K562 (cell line): ENCODE measurements around the gene LRRC7. TPM values are rescaled to one million over a fixed set of nuclear protein-coding genes. Genes with fewer than 3 reads are reported as not detected.

Experiments
- CEBPB ChIP-seq: fragments of 450-650 bp; IDR thresholded peaks from 2 replicates; pipeline ENCODE4 v1.6.1; 2016; ENCODE audit warnings: missing genetic modification characterization, missing compliant biosample characterization
- ETV1 ChIP-seq: fragments of 450-650 bp; conservative IDR thresholded peaks from 2 replicates; pipeline ENCODE4 v1.6.1; 2016; ENCODE audit warnings: missing genetic modification characterization, control low read depth, low read depth, missing compliant biosample characterization
- EWSR1 ChIP-seq: fragments of 450-650 bp; IDR thresholded peaks from 2 replicates; pipeline ENCODE4 v1.6.1; 2018; ENCODE audit warnings: borderline replicate concordance, mild to moderate bottlenecking, low read depth, moderate library complexity; ENCODE audit not compliant: partially characterized antibody
- FOSL1 ChIP-seq: fragments of 200-800 bp; sonication (Bioruptor generic); conservative IDR thresholded peaks from 2 replicates; pipeline ENCODE4 v1.6.1; 2016; ENCODE audit warnings: missing genetic modification characterization, missing compliant biosample characterization
- MAFK ChIP-seq: IDR thresholded peaks from 2 replicates; pipeline ENCODE4 v1.6.1; 2011; ENCODE audit warnings: low read length, improper control_type of control experiment
- MED1 ChIP-seq: sonication (generic); formaldehyde crosslinking; IDR thresholded peaks from 2 replicates; pipeline ENCODE4 v1.8.1; 2023; ENCODE audit warnings: missing genetic modification reagents, borderline replicate concordance
- NFATC3 ChIP-seq: fragments of 450-650 bp; IDR thresholded peaks from 2 replicates; pipeline ENCODE4 v1.6.1; 2017; ENCODE audit warnings: mild to moderate bottlenecking
- U2AF1 ChIP-seq: fragments of 200-400 bp; formaldehyde crosslinking; optimal IDR thresholded peaks from 2 replicates; pipeline ENCODE3; 2017; ENCODE audit warnings: mild to moderate bottlenecking, low read depth, low read length, moderate library complexity
- ZNF165 ChIP-seq: fragments of 250-450 bp; sonication (Bioruptor Pico); IDR thresholded peaks from 2 replicates; pipeline ENCODE4 v1.4.0; 2020; ENCODE audit warnings: borderline replicate concordance
- ZNF445 ChIP-seq: fragments of 250-450 bp; sonication (Bioruptor Pico); IDR thresholded peaks from 2 replicates; pipeline ENCODE4 v1.4.0; 2020; ENCODE audit warnings: low read depth, mild to moderate bottlenecking, moderate library complexity
- ZNF77 ChIP-seq: fragments of 250-450 bp; sonication (Bioruptor Pico); IDR thresholded peaks from 2 replicates; pipeline ENCODE4 v1.5.0; 2020
- polyA plus RNA-seq, 8 experiments: library from polyadenylated mRNA; depleted of rRNA in 4 of 8; stranded (reverse) in 5 of 8; unstranded in 3 of 8; fragments of >200 nt; fragmentation: Nextera tagmentation in 2 of 8; fragmentation: Illumina TruSeq in 1 of 8; extraction: Ambion mirVana in 2 of 8; extraction: Trizol in 1 of 8; gene quantifications; 2 replicates each; pipeline versions ENCODE4 v1.2.1 to v1.2.3, GENCODE V29; 2011 to 2014; ENCODE audit warnings: inconsistent platforms in 1 of 8, missing spikeins in 1 of 8
- total RNA-seq, 7 experiments: library from RNA; depleted of rRNA in 6 of 7; stranded (reverse); fragments of >200 nt in 6 of 7; fragmentation: Illumina TruSeq in 2 of 7; extraction: Trizol in 2 of 7; gene quantifications; 2 replicates each; pipeline versions ENCODE4 v1.2.1 to v1.2.3, GENCODE V29; 2011 to 2021; ENCODE audit warnings: low replicate concordance in 1 of 7
- TF ChIP-seq, protein P1 (sequence below): IDR thresholded peaks from 3 replicates; pipeline ENCODE4 v1.6.1; 2011; ENCODE audit warnings: borderline replicate concordance, mild to moderate bottlenecking, moderate library complexity; ENCODE audit not compliant: insufficient read length; ENCODE audit errors: extremely low read depth
- TF ChIP-seq, protein P2 (sequence below): fragments of 250-450 bp; sonication (Bioruptor Pico); IDR thresholded peaks from 2 replicates; pipeline ENCODE4 v1.5.1; 2021; ENCODE audit warnings: mild to moderate bottlenecking

LRRC7 gene
- total and polyA plus RNA-seq, 9 of the 15 experiments (the other 6 are each of a cell fraction or from before 2014, with no cell fraction given) = 0.09 to 0.94 (median 0.49) TPM

DNA sequence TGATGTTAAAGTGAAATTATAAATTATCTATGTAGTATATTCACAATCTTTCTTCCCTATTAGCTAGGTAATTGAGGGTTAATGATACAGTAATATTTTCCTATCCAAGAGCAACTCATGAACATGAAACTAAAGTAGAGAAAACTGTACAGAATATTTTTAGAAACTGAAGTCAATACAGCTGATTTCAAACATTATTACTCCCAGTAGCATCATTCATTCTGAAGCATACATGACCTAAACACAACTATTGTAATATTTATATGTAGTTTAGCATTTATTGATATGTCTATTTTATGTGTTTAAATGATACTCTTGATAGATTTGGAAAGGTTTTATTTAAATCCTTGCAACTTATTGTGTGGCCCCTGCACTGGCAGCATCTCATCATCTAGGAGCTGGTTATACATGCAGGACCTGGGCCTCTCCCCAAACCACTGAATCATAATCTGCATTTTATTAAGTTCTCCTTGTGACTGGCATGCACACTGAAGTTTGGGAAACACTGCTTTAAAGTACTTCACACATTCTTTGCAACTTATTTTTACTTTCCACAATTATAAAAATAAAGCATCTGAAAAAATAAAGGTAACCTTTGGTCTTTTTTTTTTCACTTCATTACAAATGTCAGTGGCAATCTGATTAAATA, 437.8 kb downstream of the LRRC7 start (continued):
- TF ChIP-seq, protein P1, sequence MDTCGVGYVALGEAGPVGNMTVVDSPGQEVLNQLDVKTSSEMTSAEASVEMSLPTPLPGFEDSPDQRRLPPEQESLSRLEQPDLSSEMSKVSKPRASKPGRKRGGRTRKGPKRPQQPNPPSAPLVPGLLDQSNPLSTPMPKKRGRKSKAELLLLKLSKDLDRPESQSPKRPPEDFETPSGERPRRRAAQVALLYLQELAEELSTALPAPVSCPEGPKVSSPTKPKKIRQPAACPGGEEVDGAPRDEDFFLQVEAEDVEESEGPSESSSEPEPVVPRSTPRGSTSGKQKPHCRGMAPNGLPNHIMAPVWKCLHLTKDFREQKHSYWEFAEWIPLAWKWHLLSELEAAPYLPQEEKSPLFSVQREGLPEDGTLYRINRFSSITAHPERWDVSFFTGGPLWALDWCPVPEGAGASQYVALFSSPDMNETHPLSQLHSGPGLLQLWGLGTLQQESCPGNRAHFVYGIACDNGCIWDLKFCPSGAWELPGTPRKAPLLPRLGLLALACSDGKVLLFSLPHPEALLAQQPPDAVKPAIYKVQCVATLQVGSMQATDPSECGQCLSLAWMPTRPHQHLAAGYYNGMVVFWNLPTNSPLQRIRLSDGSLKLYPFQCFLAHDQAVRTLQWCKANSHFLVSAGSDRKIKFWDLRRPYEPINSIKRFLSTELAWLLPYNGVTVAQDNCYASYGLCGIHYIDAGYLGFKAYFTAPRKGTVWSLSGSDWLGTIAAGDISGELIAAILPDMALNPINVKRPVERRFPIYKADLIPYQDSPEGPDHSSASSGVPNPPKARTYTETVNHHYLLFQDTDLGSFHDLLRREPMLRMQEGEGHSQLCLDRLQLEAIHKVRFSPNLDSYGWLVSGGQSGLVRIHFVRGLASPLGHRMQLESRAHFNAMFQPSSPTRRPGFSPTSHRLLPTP = no peak
- no peak for TF ChIP-seq ZNF77 (CRISPR knock-in tag)
- no peak for TF ChIP-seq CEBPB
- no peak for TF ChIP-seq U2AF1
- no peak for TF ChIP-seq ZNF445 (CRISPR knock-in tag)
- TF ChIP-seq EWSR1 = no peak
- TF ChIP-seq, protein P2, sequence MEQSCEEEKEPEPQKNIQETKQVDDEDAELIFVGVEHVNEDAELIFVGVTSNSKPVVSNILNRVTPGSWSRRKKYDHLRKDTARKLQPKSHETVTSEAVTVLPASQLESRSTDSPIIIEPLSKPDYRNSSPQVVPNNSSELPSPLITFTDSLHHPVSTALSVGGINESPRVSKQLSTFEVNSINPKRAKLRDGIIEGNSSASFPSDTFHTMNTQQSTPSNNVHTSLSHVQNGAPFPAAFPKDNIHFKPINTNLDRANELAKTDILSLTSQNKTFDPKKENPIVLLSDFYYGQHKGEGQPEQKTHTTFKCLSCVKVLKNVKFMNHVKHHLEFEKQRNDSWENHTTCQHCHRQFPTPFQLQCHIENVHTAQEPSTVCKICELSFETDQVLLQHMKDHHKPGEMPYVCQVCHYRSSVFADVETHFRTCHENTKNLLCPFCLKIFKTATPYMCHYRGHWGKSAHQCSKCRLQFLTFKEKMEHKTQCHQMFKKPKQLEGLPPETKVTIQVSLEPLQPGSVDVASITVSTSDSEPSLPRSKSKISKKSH (CRISPR knock-in tag) = no peak
- no peak for TF ChIP-seq NFATC3
- TF ChIP-seq MAFK = no peak
- no peak for TF ChIP-seq ETV1 (tag)
- no peak for TF ChIP-seq FOSL1 (tag)
- TF ChIP-seq ZNF165 = no peak
- TF ChIP-seq MED1 (CRISPR knock-in tag) = no peak
- TF ChIP-seq, all 486 proteins: peak for 0
